IMR-90 (cell line): ENCODE data around the gene REXO1. TPM values are rescaled to one million over a fixed set of nuclear protein-coding genes. Genes with fewer than 3 reads are reported as not detected.

ENCODE experiments used
- ATAC-seq: fragments of 200-7000 bp; cut with Tn5 transposase; 2 replicates; pipeline ENCODE4 v1.9.1; 2020; ENCODE audit warnings: low read depth, mild to moderate bottlenecking, moderate library complexity
- BruUV-seq: library from RNA; stranded (reverse); fragments of 400-500 nt; replicated peaks from 2 replicates; lab custom pipeline; 2021; lab: Mats Ljungman, UMichigan
- CTCF ChIA-PET: fragments of 300-600 bp; formaldehyde crosslinking; extraction: SDS; loops from one replicate; lab custom pipeline; 2021; ENCODE audit warnings: antibody characterized with exemption; lab: Yijun Ruan, JAX
- POLR2A ChIA-PET: fragments of 300-600 bp; sonication (Branson Sonifier 250); formaldehyde crosslinking; loops from one replicate; lab custom pipeline; 2022; ENCODE audit warnings: antibody characterized with exemption; ENCODE audit not compliant: unreplicated experiment; lab: Charles Lee
- DNase-seq: peaks from one replicate; pipeline ENCODE4 v3.0.0; 2013
- H2AFZ ChIP-seq: replicated peaks from 2 replicates; pipeline ENCODE3; 2013; ENCODE audit warnings: low read length, mild to moderate bottlenecking; ENCODE audit not compliant: poor library complexity
- H2AK5ac ChIP-seq: 2 replicates; pipeline ENCODE4 v1.6.1; 2013; ENCODE audit warnings: low read depth, low read length, inconsistent platforms
- H2AK9ac ChIP-seq: replicated peaks from 2 replicates; pipeline ENCODE3; 2013; ENCODE audit warnings: mild to moderate bottlenecking, low read depth, low read length, moderate library complexity; ENCODE audit not compliant: poor library complexity
- H2BK120ac ChIP-seq: 2 replicates; pipeline ENCODE4 v1.6.1; 2013; ENCODE audit warnings: low read depth, low read length, inconsistent platforms
- H2BK15ac ChIP-seq: 3 replicates; pipeline ENCODE4 v1.6.1; 2013; ENCODE audit warnings: low read depth, low read length, inconsistent platforms
- H2BK20ac ChIP-seq: 2 replicates; pipeline ENCODE4 v1.6.1; 2013; ENCODE audit warnings: low read depth, mild to moderate bottlenecking, inconsistent platforms, low read length, moderate library complexity
- H2BK5ac ChIP-seq: 2 replicates; pipeline ENCODE4 v1.6.1; 2013; ENCODE audit warnings: mild to moderate bottlenecking, low read depth, low read length, inconsistent platforms; ENCODE audit not compliant: poor library complexity, severe bottlenecking
- H3K14ac ChIP-seq: replicated peaks from 2 replicates; pipeline ENCODE4 v1.6.1; 2013; ENCODE audit warnings: low read depth, low read length, inconsistent platforms
- H3K18ac ChIP-seq: 2 replicates; pipeline ENCODE4 v1.6.1; 2013; ENCODE audit warnings: low read depth, low read length, control low read depth
- H3K23ac ChIP-seq: 2 replicates; pipeline ENCODE4 v1.6.1; 2013; ENCODE audit warnings: low read depth, low read length, inconsistent platforms
- H3K27ac ChIP-seq: 2 replicates; pipeline ENCODE4 v1.5.1; 2013; ENCODE audit warnings: mild to moderate bottlenecking, control low read depth, low read length; ENCODE audit not compliant: insufficient read depth
- H3K27me3 ChIP-seq: 2 replicates; pipeline ENCODE4 v1.6.1; 2013; ENCODE audit warnings: low read length; ENCODE audit not compliant: control insufficient read depth, insufficient read depth
- H3K36me3 ChIP-seq: 2 replicates; pipeline ENCODE4 v1.6.1; 2013; ENCODE audit warnings: low read length, mixed read lengths; ENCODE audit not compliant: control insufficient read depth, insufficient read depth
- H3K4ac ChIP-seq: 2 replicates; pipeline ENCODE4 v1.6.1; 2013; ENCODE audit warnings: low read depth, low read length, inconsistent platforms
- H3K4me1 ChIP-seq: 2 replicates; pipeline ENCODE4 v1.6.1; 2013; ENCODE audit warnings: low read length, mixed read lengths; ENCODE audit not compliant: control insufficient read depth, insufficient read depth
- H3K4me2 ChIP-seq: 2 replicates; pipeline ENCODE4 v1.6.1; 2013; ENCODE audit warnings: low read depth, mild to moderate bottlenecking, control low read depth, low read length, moderate library complexity
- H3K4me3 ChIP-seq: 2 replicates; pipeline ENCODE4 v1.5.1; 2013; ENCODE audit warnings: low read depth, mild to moderate bottlenecking, control low read depth, low read length, moderate library complexity; ENCODE audit not compliant: insufficient read depth
- H3K56ac ChIP-seq: 2 replicates; pipeline ENCODE4 v1.6.1; 2013; ENCODE audit warnings: low read length, inconsistent platforms; ENCODE audit not compliant: insufficient read depth; ENCODE audit errors: extremely low read depth
- H3K79me1 ChIP-seq, 2 experiments: 2 replicates each; pipeline ENCODE4 v1.6.1; 2013; ENCODE audit warnings: low read length in 2 of 2, inconsistent platforms in 1 of 2, low read depth in 1 of 2
- H3K9ac ChIP-seq: 2 replicates; pipeline ENCODE4 v1.6.1; 2013; ENCODE audit warnings: low read depth, low read length, control low read depth
- H3K9me1 ChIP-seq: 2 replicates; pipeline ENCODE4 v1.6.1; 2013; ENCODE audit warnings: low read length, inconsistent platforms; ENCODE audit not compliant: insufficient read depth
- H3K9me3 ChIP-seq: 2 replicates; pipeline ENCODE4 v1.6.1; 2013; ENCODE audit warnings: low read length; ENCODE audit not compliant: control insufficient read depth, insufficient read depth
- H4K20me1 ChIP-seq: 2 replicates; pipeline ENCODE4 v1.6.1; 2013; ENCODE audit warnings: low read length, inconsistent platforms; ENCODE audit not compliant: insufficient read depth
- H4K5ac ChIP-seq: 2 replicates; pipeline ENCODE4 v1.6.1; 2013; ENCODE audit warnings: mild to moderate bottlenecking, low read depth, low read length, control low read depth
- H4K8ac ChIP-seq, 2 experiments: 2 replicates each; pipeline ENCODE4 v1.6.1; 2013; ENCODE audit warnings: low read depth in 2 of 2, low read length in 2 of 2, control low read depth in 1 of 2, inconsistent platforms in 1 of 2
- H4K91ac ChIP-seq: 2 replicates; pipeline ENCODE4 v1.6.1; 2013; ENCODE audit warnings: low read depth, low read length, inconsistent platforms; ENCODE audit not compliant: insufficient read depth
- CEBPB ChIP-seq: IDR thresholded peaks from 2 replicates; pipeline ENCODE4 v1.6.1; 2012; ENCODE audit warnings: low read depth, low read length, improper control_type of control experiment
- CHD1 ChIP-seq: IDR thresholded peaks from 2 replicates; pipeline ENCODE4 v1.6.1; 2012; ENCODE audit warnings: low read depth, low read length, improper control_type of control experiment
- MAZ ChIP-seq: IDR thresholded peaks from 2 replicates; pipeline ENCODE4 v1.6.1; 2012; ENCODE audit warnings: low read depth, mild to moderate bottlenecking, low read length, improper control_type of control experiment, moderate library complexity, borderline replicate concordance
- MXI1 ChIP-seq: IDR thresholded peaks from 2 replicates; pipeline ENCODE4 v1.6.1; 2012; ENCODE audit warnings: low read depth, mild to moderate bottlenecking, low read length, moderate library complexity, borderline replicate concordance
- POLR2A ChIP-seq: IDR thresholded peaks from 2 replicates; pipeline ENCODE4 v1.6.1; 2012; ENCODE audit warnings: mild to moderate bottlenecking, low read depth, low read length
- RAD21 ChIP-seq: IDR thresholded peaks from 2 replicates; pipeline ENCODE4 v1.6.1; 2012; ENCODE audit warnings: low read length, improper control_type of control experiment
- RCOR1 ChIP-seq: IDR thresholded peaks from 2 replicates; pipeline ENCODE4 v1.6.1; 2012; ENCODE audit warnings: mild to moderate bottlenecking, low read length, improper control_type of control experiment; ENCODE audit not compliant: insufficient replicate concordance
- SMC3 ChIP-seq: fragments of 150-350 bp; IDR thresholded peaks from 2 replicates; pipeline ENCODE4 v1.6.1; 2016; ENCODE audit warnings: low read depth, mild to moderate bottlenecking, antibody characterized with exemption, low read length, moderate library complexity
- WGBS, 2 experiments: methylation state at CpG; one replicate each; pipeline versions ENCODE4 v1.1.5 to v1.1.7; 2013; ENCODE audit warnings: missing lambda C conversion rate in 2 of 2; ENCODE audit not compliant: insufficient read length in 1 of 2; ENCODE audit errors: extremely low coverage in 2 of 2; 5-methylcytosine and 5-hydroxymethylcytosine counted together
- dilution Hi-C: fragments of 300-500 bp; cut with HindIII; formaldehyde crosslinking; loops from one replicate; pipeline ENCODE4 v1.14.3; 2018; ENCODE audit warnings: low sequenced_read_pairs; ENCODE audit not compliant: unreplicated experiment
- in situ Hi-C: fragments of 300-500 bp; cut with MboI; formaldehyde crosslinking; loops from 3 replicates; pipeline ENCODE4 v1.14.3; 2019; ENCODE audit warnings: low sequenced_read_pairs, inconsistent platforms, mixed read lengths
- intact Hi-C: fragments of 100-400 bp; cut with micrococcal nuclease; formaldehyde crosslinking; loops from 2 replicates; pipeline ENCODE4 v1.10.0; 2022
- polyA plus RNA-seq, 3 experiments: library from polyadenylated mRNA; depleted of rRNA; stranded (reverse); fragments of >200 nt; gene quantifications; 2 replicates each; pipeline ENCODE4 v1.2.3, GENCODE V29; 2012; ENCODE audit warnings: low replicate concordance in 1 of 3
- total RNA-seq: library from RNA; depleted of rRNA; stranded (reverse); fragments of >200 nt; gene quantifications from 2 replicates; pipeline ENCODE4 v1.2.3, GENCODE V29; 2012
- TF ChIP-seq, protein P1 (sequence below): fragments of 150-350 bp; IDR thresholded peaks from 2 replicates; pipeline ENCODE4 v1.6.1; 2017; ENCODE audit warnings: mild to moderate bottlenecking, antibody characterized with exemption, low read length, low read depth

REXO1 gene
- total and polyA plus RNA-seq, 2 of the 4 experiments (the other 2 are of a cell fraction) = 1.4 to 63.7 TPM

DNA sequence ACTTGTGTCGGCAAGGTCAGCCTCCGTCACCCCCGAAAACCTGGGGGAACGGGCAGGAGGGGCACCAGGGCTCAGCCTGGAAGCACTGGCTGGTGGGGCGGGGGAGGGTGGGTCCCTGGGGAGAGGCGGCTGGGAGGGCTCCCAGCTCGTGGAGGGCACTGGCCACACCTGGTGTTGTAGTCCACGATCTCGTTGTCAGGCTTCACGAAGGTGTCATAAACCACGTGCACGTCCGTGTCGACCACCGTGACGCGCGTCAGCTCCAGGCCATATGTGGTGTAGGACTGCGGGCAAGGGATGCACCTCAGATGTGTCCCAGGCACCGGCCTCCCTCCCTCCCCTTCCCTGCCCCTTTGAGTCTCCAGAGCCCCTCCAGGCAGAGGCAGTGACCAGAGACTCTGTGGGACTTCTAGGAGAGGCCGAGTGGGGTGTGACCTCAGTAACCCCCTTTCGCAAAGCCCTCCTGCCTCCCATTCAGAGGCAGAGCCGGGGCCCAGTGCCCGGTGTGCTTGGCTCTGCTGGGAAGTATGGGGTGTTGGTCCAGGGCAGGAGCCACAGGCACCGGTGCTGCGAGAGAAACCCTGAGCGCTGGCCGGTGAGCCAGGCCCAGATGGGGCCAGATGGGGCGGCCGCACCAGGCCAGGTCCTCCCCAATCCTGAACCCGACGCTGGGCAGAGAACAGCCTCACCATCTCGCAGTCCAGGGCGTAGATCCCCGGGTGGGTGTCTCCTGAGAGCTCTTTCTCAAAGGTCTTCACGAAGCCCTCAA is 31.6 kb downstream of the REXO1 start:
- BruUV-seq = no TSS peak
- WGBS, 2 experiments = 92% methylated on average over 20 of the region's 36 CpGs; no CpG with 5 or more reads in 1 of the 2 experiments
- Histone ChIP-seq H2AK5ac (no peak overlapping the region), H2BK15ac (no peak overlapping the region), H3K56ac (no peak overlapping the region), H4K5ac (no peak overlapping the region), H3K4me3 (no peak overlapping the region), H3K9ac (no peak overlapping the region), H2AK9ac (no peak overlapping the region), H3K9me3 (no peaks in the 10 kb centered on the region), H3K27me3 (no peaks in the 10 kb centered on the region), H4K20me1 (no peaks in the 10 kb centered on the region; the same call in 1 of the 2 replicates), H3K18ac (no peak overlapping the region), H3K9me1 (no peaks in the 10 kb centered on the region), H2BK120ac (no peak overlapping the region), H2AFZ (no peak overlapping the region), H3K27ac (no peak overlapping the region), H2BK5ac (no peak overlapping the region), H3K4me1 (peaks cover 4% of the 10 kb centered on the region), H3K79me1 (peaks cover 0 to 4% of the 10 kb centered on the region in 2 experiments; a peak in 2 of 4 replicates), H3K23ac (no peak overlapping the region), H3K4me2 (no peak overlapping the region), H4K8ac (no peak overlapping the region), H3K14ac (no peak overlapping the region), H3K36me3 (peaks cover 45% of the 10 kb centered on the region), H3K4ac (no peak overlapping the region), H2BK20ac (no peak overlapping the region), H4K91ac (no peak overlapping the region)
- intact Hi-C loops = no loop called here
- CTCF ChIA-PET = no interaction called here
- TF ChIP-seq RCOR1 (no peak), CEBPB (no peak), MXI1 (no peak), MAZ (no peak), POLR2A (no peak), RAD21 (no peak), CHD1 (no peak), SMC3 (no peak)
- TF ChIP-seq, protein P1, sequence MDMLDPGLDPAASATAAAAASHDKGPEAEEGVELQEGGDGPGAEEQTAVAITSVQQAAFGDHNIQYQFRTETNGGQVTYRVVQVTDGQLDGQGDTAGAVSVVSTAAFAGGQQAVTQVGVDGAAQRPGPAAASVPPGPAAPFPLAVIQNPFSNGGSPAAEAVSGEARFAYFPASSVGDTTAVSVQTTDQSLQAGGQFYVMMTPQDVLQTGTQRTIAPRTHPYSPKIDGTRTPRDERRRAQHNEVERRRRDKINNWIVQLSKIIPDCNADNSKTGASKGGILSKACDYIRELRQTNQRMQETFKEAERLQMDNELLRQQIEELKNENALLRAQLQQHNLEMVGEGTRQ = no peak
- DNase-seq (no peak), ATAC-seq (no peak)
- POLR2A ChIA-PET = no interaction called here
- dilution Hi-C loops = no loop called here
- in situ Hi-C loops = no loop called here
